ENCODE measurements around the gene DNAJB6.

Gene DNAJB6

GRCh38 chr7:157394246-157395191 lies 57.7 kb downstream of the DNAJB6 start:
- no peak for DNase-seq (ENCODE audit: low read depth in 2 of 3, low spot score in 1 of 3)

GRCh38 chr7:157395206-157395605 lies 58.4 kb downstream of the DNAJB6 start:
- DNase-seq (ENCODE audit: low read depth in 2 of 3, low spot score in 1 of 3) = no peak

GRCh38 chr7:157396316-157397035 lies 59.7 kb downstream of the DNAJB6 start:
- no peak for DNase-seq (ENCODE audit: low read depth in 2 of 3, low spot score in 1 of 3)

GRCh38 chr7:157397036-157397720 lies 60.4 kb downstream of the DNAJB6 start:
- DNase-seq (ENCODE audit: low read depth in 2 of 3, low spot score in 1 of 3) = no peak

GRCh38 chr7:157397731-157398691 lies 61.2 kb downstream of the DNAJB6 start:
- no peak for DNase-seq (ENCODE audit: low read depth in 2 of 3, low spot score in 1 of 3)

GRCh38 chr7:157399086-157399687 lies 62.4 kb downstream of the DNAJB6 start:
- no peak for DNase-seq (ENCODE audit: low read depth in 2 of 3, low spot score in 1 of 3)

GRCh38 chr7:157400171-157400860 lies 63.5 kb downstream of the DNAJB6 start:
- DNase-seq (ENCODE audit: low read depth in 2 of 3, low spot score in 1 of 3) = no peak

- no peak for DNase-seq (ENCODE audit: low read depth in 2 of 3, low spot score in 1 of 3)
Measured at GRCh38 chr7:157401567-157402387, 65.0 kb downstream of the DNAJB6 start.

GRCh38 chr7:157402388-157402703 lies 65.5 kb downstream of the DNAJB6 start:
- no peak for DNase-seq (ENCODE audit: low read depth in 2 of 3, low spot score in 1 of 3)

GRCh38 chr7:157402911-157403534 lies 66.2 kb downstream of the DNAJB6 start:
- no peak for DNase-seq (ENCODE audit: low read depth in 2 of 3, low spot score in 1 of 3)

- no peak for DNase-seq (ENCODE audit: low read depth in 2 of 3, low spot score in 1 of 3)
Measured at GRCh38 chr7:157403646-157404401, 67.0 kb downstream of the DNAJB6 start.

GRCh38 chr7:157404845-157405481 lies 68.2 kb downstream of the DNAJB6 start:
- DNase-seq (ENCODE audit: low read depth in 2 of 3, low spot score in 1 of 3) = peak; percentile 43 to 45 (median 44)

GRCh38 chr7:157405501-157405900 lies 68.7 kb downstream of the DNAJB6 start:
- DNase-seq (ENCODE audit: low read depth in 2 of 3, low spot score in 1 of 3) = no peak

- DNase-seq (ENCODE audit: low read depth in 2 of 3, low spot score in 1 of 3) = no peak
Measured at GRCh38 chr7:157405914-157406810, 69.4 kb downstream of the DNAJB6 start.

- no peak for DNase-seq (ENCODE audit: low read depth in 2 of 3, low spot score in 1 of 3)
Measured at GRCh38 chr7:157406971-157407370, 70.2 kb downstream of the DNAJB6 start.
